HFFc6 (cell line): ENCODE data around the gene ARL8B. TPM values are rescaled to one million over a fixed set of nuclear protein-coding genes. Genes with fewer than 3 reads are reported as not detected.

ENCODE experiments used
- DNase-seq: peaks from one replicate; pipeline ENCODE4 v3.0.0-alpha.2; 2018
- H3K27ac Mint-ChIP-seq: 2 replicates; pipeline ENCODE4 v1.8.0; 2020; ENCODE audit warnings: mild to moderate bottlenecking, mixed read lengths
- H3K27me3 Mint-ChIP-seq: 2 replicates; pipeline ENCODE4 v1.8.0; 2021; ENCODE audit warnings: mild to moderate bottlenecking, moderate library complexity, mixed read lengths; ENCODE audit not compliant: insufficient read depth
- H3K36me3 Mint-ChIP-seq: 2 replicates; pipeline ENCODE4 v1.8.0; 2021; ENCODE audit warnings: low read depth, mixed read lengths
- H3K4me1 Mint-ChIP-seq: 2 replicates; pipeline ENCODE4 v1.8.0; 2020; ENCODE audit warnings: low read depth, mixed read lengths
- H3K4me3 Mint-ChIP-seq: 2 replicates; pipeline ENCODE4 v1.8.0; 2020; ENCODE audit warnings: mild to moderate bottlenecking, moderate library complexity, mixed read lengths
- H3K9me3 Mint-ChIP-seq: 2 replicates; pipeline ENCODE4 v1.8.0; 2020; ENCODE audit warnings: mild to moderate bottlenecking, mixed read lengths
- CTCF ChIP-seq: fragments of 200-600 bp; sonication (generic); IDR thresholded peaks from 2 replicates; pipeline ENCODE4 v1.5.0; 2021; ENCODE audit warnings: antibody characterized with exemption, mild to moderate bottlenecking
- total RNA-seq, 6 experiments: library from RNA; stranded (reverse); fragmentation: NEBNext Ultra II Directional; extraction: Animal tissue kit (Norgen Biotek cat#: 25700); gene quantifications; 2 replicates in 1 of 6; 3 replicates in 5 of 6; pipeline ENCODE4 v1.2.3, GENCODE V29; 2021

The ARL8B gene
- total RNA-seq, 6 experiments from 2014 or later = 48.9 to 64.7 (median 53.7) TPM

DNA sequence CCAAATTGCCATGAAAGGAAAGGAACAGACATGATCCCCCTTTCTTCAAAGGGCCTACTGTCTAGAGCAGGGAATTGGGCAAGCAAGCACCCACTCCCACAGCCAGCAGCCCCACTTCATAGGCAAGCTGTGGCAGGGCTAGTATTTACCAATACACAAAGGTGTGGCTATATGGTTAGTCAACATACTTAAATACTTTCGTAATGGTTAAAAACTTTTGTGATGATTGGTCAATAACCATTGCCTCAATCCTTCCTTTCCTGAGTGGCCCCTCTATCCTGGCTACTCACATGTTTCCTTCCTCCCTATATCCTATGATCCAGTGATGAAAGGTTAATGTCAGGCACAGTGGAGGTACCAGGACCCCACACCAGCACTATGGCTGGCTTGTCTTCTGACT, 30.1 kb upstream of the ARL8B start:
- no peak for TF ChIP-seq CTCF
- no peak overlapping the region for H3K4me3 Mint-ChIP-seq
- H3K9me3 Mint-ChIP-seq = no peaks in the 10 kb centered on the region
- peaks cover 27% of the 10 kb centered on the region for H3K27me3 Mint-ChIP-seq
- no peaks in the 10 kb centered on the region for H3K4me1 Mint-ChIP-seq
- H3K36me3 Mint-ChIP-seq = no peaks in the 10 kb centered on the region
- no peak overlapping the region for H3K27ac Mint-ChIP-seq
- no peak for DNase-seq

- H3K36me3 Mint-ChIP-seq = no peaks in the 10 kb centered on the region
- peaks cover 29% of the 10 kb centered on the region for H3K27me3 Mint-ChIP-seq
- no peak for TF ChIP-seq CTCF
- no peak overlapping the region for H3K4me3 Mint-ChIP-seq
- no peak overlapping the region for H3K27ac Mint-ChIP-seq
- no peak for DNase-seq
- no peaks in the 10 kb centered on the region for H3K9me3 Mint-ChIP-seq
- H3K4me1 Mint-ChIP-seq = no peaks in the 10 kb centered on the region
These were observed 28.4 kb upstream of the ARL8B start for GRCh38 chr3:5093731-5094130.

DNA sequence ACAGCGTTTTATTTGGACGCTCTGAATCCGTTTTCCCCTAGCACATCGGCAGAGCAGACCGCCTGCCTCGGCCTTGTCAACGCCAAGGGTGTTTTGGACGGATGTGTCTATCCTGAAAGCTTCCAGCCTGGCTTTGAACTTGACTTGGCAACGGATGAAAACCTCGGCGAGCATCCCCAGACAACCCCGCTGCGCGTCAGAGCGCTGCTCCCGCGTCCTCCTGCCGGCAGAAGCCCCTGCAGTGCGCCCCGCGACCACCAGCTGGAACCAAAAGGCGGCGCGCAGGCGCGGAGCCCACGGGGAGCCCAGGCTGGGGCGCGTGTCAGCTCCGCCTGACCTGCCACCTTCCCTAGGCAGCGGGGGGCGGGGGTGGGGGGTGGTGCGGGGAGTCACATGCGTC, 26.2 kb upstream of the ARL8B start:
- Mint-ChIP-seq H3K36me3 (no peaks in the 10 kb centered on the region), H3K9me3 (no peaks in the 10 kb centered on the region), H3K27ac (no peak overlapping the region), H3K4me3 (no peak overlapping the region), H3K27me3 (peaks cover 30% of the 10 kb centered on the region), H3K4me1 (no peaks in the 10 kb centered on the region)
- DNase-seq = no peak
- TF ChIP-seq CTCF = no peak

- no peaks in the 10 kb centered on the region for H3K9me3 Mint-ChIP-seq
- no peak for DNase-seq
- no peaks in the 10 kb centered on the region for H3K4me1 Mint-ChIP-seq
- no peaks in the 10 kb centered on the region for H3K36me3 Mint-ChIP-seq
- no peak overlapping the region for H3K4me3 Mint-ChIP-seq
- no peak overlapping the region for H3K27ac Mint-ChIP-seq
- no peak for TF ChIP-seq CTCF
- peaks cover 28% of the 10 kb centered on the region for H3K27me3 Mint-ChIP-seq
These were observed 25.6 kb upstream of the ARL8B start for GRCh38 chr3:5096336-5097008.

DNA sequence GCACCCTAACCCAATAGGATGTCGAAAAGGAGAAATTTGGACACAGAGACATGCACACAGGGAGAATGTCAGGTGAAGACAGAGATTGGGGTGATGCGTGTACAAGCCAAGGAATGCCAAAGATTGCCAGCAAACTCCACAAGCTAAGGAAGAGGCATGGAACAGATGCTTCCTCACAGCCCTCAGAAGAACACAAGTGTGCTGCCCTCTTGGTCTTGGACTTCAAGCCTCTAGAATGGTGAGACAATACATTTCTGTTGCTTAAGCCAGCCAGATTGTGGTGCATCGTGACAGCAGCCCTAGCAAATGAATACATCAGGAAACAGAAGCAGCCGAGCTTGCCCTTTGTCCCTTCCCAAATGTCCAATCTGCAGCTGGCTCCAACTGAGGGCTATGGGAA, 23.7 kb upstream of the ARL8B start:
- Mint-ChIP-seq H3K9me3 (no peaks in the 10 kb centered on the region), H3K27me3 (peaks cover 27% of the 10 kb centered on the region), H3K4me3 (no peak overlapping the region), H3K27ac (no peak overlapping the region), H3K4me1 (no peaks in the 10 kb centered on the region), H3K36me3 (no peaks in the 10 kb centered on the region)
- no peak for DNase-seq
- no peak for TF ChIP-seq CTCF

- Mint-ChIP-seq H3K9me3 (no peaks in the 10 kb centered on the region), H3K36me3 (no peaks in the 10 kb centered on the region), H3K27ac (no peak overlapping the region), H3K27me3 (peaks cover 15% of the 10 kb centered on the region), H3K4me1 (no peaks in the 10 kb centered on the region), H3K4me3 (no peak overlapping the region)
- no peak; the same call in 1 of the 2 replicates for TF ChIP-seq CTCF
- no peak for DNase-seq
These were observed 19.6 kb upstream of the ARL8B start for GRCh38 chr3:5102532-5102931.
